ENCODE measurements around the gene CENPP.

Gene CENPP

GRCh38 chr9:92313624-92314012 is 12.1 kb upstream of the CENPP start:
- no peak for DNase-seq (ENCODE audit: low spot score)

GRCh38 chr9:92315456-92315855 is 10.3 kb upstream of the CENPP start:
- no peak for DNase-seq (ENCODE audit: low spot score)

- no peak for DNase-seq (ENCODE audit: low spot score)
Observed at GRCh38 chr9:92324431-92324830, 1.3 kb upstream of the CENPP start.

- DNase-seq (ENCODE audit: low spot score) = no peak
Observed at GRCh38 chr9:92324889-92325268, 874 bp upstream of the CENPP start.

GRCh38 chr9:92325991-92326500 is 293 bp downstream of the CENPP start:
- DNase-seq (ENCODE audit: low spot score) = no peak

- DNase-seq (ENCODE audit: low spot score) = no peak
Observed at GRCh38 chr9:92327283-92327850, 1.6 kb downstream of the CENPP start.

- DNase-seq (ENCODE audit: low spot score) = no peak
Observed at GRCh38 chr9:92328225-92328624, 2.5 kb downstream of the CENPP start.

GRCh38 chr9:92332577-92333281 is 7.0 kb downstream of the CENPP start:
- DNase-seq (ENCODE audit: low spot score) = no peak

- DNase-seq (ENCODE audit: low spot score) = no peak
Observed at GRCh38 chr9:92333282-92333634, 7.5 kb downstream of the CENPP start.

- DNase-seq (ENCODE audit: low spot score) = no peak
Observed at GRCh38 chr9:92341578-92341977, 15.8 kb downstream of the CENPP start.

- DNase-seq (ENCODE audit: low spot score) = no peak
Observed at GRCh38 chr9:92342825-92343488, 17.2 kb downstream of the CENPP start.

- DNase-seq (ENCODE audit: low spot score) = no peak
Observed at GRCh38 chr9:92345582-92345981, 19.8 kb downstream of the CENPP start.

- DNase-seq (ENCODE audit: low spot score) = no peak
Observed at GRCh38 chr9:92349771-92350739, 24.3 kb downstream of the CENPP start.

- DNase-seq (ENCODE audit: low spot score) = no peak
Observed at GRCh38 chr9:92350740-92351133, 25.0 kb downstream of the CENPP start.

- DNase-seq (ENCODE audit: low spot score) = no peak
Observed at GRCh38 chr9:92353051-92353450, 27.3 kb downstream of the CENPP start.

- DNase-seq (ENCODE audit: low spot score) = no peak
Observed at GRCh38 chr9:92359394-92359995, 33.7 kb downstream of the CENPP start.

- no peak for DNase-seq (ENCODE audit: low spot score)
Observed at GRCh38 chr9:92360083-92360482, 34.3 kb downstream of the CENPP start.

- no peak for DNase-seq (ENCODE audit: low spot score)
Observed at GRCh38 chr9:92369075-92369474, 43.3 kb downstream of the CENPP start.

- DNase-seq (ENCODE audit: low spot score) = no peak
Observed at GRCh38 chr9:92373167-92373566, 47.4 kb downstream of the CENPP start.

- no peak for DNase-seq (ENCODE audit: low spot score)
Observed at GRCh38 chr9:92377876-92378275, 52.1 kb downstream of the CENPP start.

GRCh38 chr9:92378865-92379560 is 53.3 kb downstream of the CENPP start:
- DNase-seq (ENCODE audit: low spot score) = no peak

All from hematopoietic multipotent progenitor cell treated with erythropoietin and hydrocortisone succinate and interleukin-3 and kit ligand, for 15 days (in vitro differentiated cells).